HG03159 (cell line): ENCODE measurements around the gene TAF4.
"Not testable (repeated sequence)": the region's sequence is repeated elsewhere in the genome, so short reads cannot be mapped to it uniquely, and the experiment has no call there.

ENCODE experiments used
- ATAC-seq: cut with Tn5 transposase; IDR thresholded peaks from one replicate; pipeline ENCODE4 v1.9.1; 2021; ENCODE audit warnings: mild to moderate bottlenecking, moderate library complexity; ENCODE audit not compliant: unreplicated experiment

TAF4 gene

GRCh38 chr20:62059401-62059800, 6.3 kb downstream of the TAF4 start:
- no peak for ATAC-seq

- no peak for ATAC-seq
These were observed 6.7 kb downstream of the TAF4 start for GRCh38 chr20:62058941-62059340.

- no peak for ATAC-seq
These were observed 8.7 kb downstream of the TAF4 start for GRCh38 chr20:62056975-62057374.

GRCh38 chr20:62056377-62056776, 9.3 kb downstream of the TAF4 start:
- no peak for ATAC-seq

GRCh38 chr20:62055862-62056115, 9.9 kb downstream of the TAF4 start:
- not testable (repeated sequence) for ATAC-seq

GRCh38 chr20:62055106-62055861, 10.4 kb downstream of the TAF4 start:
- ATAC-seq = no peak

- ATAC-seq = no peak
These were observed 11.2 kb downstream of the TAF4 start for GRCh38 chr20:62054451-62054953.

GRCh38 chr20:62053465-62054196, 12.1 kb downstream of the TAF4 start:
- ATAC-seq = no peak

- ATAC-seq = no peak
These were observed 12.7 kb downstream of the TAF4 start for GRCh38 chr20:62052842-62053464.

GRCh38 chr20:62052336-62052841, 13.3 kb downstream of the TAF4 start:
- no peak for ATAC-seq

GRCh38 chr20:62051546-62052255, 14.0 kb downstream of the TAF4 start:
- ATAC-seq = no peak

- ATAC-seq = no peak
These were observed 14.5 kb downstream of the TAF4 start for GRCh38 chr20:62051144-62051543.

GRCh38 chr20:62050166-62051120, 15.2 kb downstream of the TAF4 start:
- no peak for ATAC-seq

- no peak for ATAC-seq
These were observed 16.1 kb downstream of the TAF4 start for GRCh38 chr20:62049342-62050165.

GRCh38 chr20:62048821-62049291, 16.8 kb downstream of the TAF4 start:
- ATAC-seq = no peak

GRCh38 chr20:62048346-62048761, 17.3 kb downstream of the TAF4 start:
- ATAC-seq = no peak

- ATAC-seq = no peak
These were observed 17.9 kb downstream of the TAF4 start for GRCh38 chr20:62047666-62048345.

GRCh38 chr20:62046431-62046830, 19.2 kb downstream of the TAF4 start:
- no peak for ATAC-seq
